Keratinocyte (primary cell): ENCODE measurements around the gene CELF2.

Experiments used
- CTCF ChIP-seq, 3 experiments: IDR thresholded peaks in 1 of 3; conservative IDR thresholded peaks in 1 of 3; optimal IDR thresholded peaks in 1 of 3; 2 replicates in 2 of 3; 3 replicates in 1 of 3; pipeline versions ENCODE3 to v1.5.1; 2011; ENCODE audit warnings: low read length in 3 of 3, mild to moderate bottlenecking in 3 of 3, moderate library complexity in 2 of 3, control low read depth in 1 of 3, inconsistent platforms in 1 of 3; ENCODE audit not compliant: insufficient read depth in 2 of 3; ENCODE audit errors: extremely low read depth in 1 of 3
- EZH2 ChIP-seq: IDR thresholded peaks from one replicate; pipeline ENCODE4 v1.6.1; 2012; ENCODE audit warnings: inconsistent platforms, mild to moderate bottlenecking, low read length, moderate library complexity

GRCh38 chr10:11007476-11008020 lies 10.1 kb upstream of the CELF2 start:
- TF ChIP-seq CTCF (optimal IDR thresholded peaks at IDR 0.05 in 1 of 3, IDR thresholded peaks at IDR 0.05 in 1 of 3, conservative IDR thresholded peaks at IDR 0.05 in 1 of 3; ENCODE audit: extremely low read depth in 1 of 3, insufficient read depth in 2 of 3, low read length in 3 of 3) (no peak), EZH2 (no peak)
